Measurements from ENCODE around the gene THAP8.

The THAP8 gene

GRCh38 chr19:36028313-36029041 lies 25.6 kb downstream of the THAP8 start:
- DNase-seq = no peak

DNA sequence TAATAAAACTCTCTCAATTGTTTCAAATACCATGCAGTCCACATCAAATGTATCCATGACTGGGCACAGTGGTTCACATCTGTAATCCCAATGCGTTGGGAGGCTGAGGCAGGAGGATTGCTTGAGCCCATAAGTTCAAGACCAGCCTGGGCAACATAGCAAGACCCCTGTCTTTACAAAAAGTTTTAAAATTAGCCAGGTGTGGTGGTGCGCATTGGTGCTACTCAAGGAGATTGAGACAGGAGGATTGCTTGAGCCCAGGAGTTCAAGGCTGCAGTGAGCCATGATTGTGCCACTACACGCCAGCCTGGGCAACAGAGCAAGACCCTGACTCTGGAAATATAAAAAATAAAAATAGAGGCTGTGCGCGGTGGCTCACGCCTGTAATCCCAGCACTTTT lies 26.4 kb downstream of the THAP8 start:
- DNase-seq = no peak

DNA sequence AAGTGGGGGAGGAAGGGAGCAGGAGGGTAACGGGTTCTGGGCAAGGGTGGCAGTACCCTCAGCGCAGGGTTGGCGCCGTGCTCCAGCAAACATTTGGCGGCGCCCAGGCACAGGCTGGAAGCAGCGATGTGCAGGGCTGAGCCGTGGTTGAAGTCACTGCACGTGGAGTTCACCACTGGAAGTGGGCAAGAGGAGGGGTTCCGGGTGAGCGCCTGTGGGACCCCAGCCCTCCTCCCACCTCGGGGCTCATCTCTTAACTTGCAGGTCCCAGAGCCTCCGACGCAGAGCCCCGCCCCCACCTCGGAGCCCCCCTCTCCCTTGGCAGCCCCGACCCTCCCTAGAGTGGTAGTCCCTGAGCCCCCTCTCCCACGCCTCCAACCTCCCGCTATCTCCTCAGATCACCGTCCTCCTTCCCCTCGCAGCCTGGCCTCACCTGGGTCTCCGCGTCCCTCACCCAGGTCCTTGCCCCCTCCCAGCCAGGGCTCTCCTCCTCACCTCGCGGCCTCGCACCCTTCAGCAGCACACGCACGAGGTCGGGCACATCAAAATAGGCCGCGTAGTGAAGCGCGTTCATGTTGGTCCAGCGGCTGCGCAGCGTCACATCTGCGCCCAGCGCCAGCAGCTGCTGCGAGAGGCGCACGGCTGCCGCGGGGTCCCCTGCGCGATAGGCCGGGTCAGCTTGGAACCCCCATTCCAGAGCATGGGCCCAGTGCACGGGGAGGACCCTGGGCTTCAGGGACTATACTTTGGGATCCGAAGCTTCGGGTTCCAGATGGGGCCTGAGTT lies 27.8 kb downstream of the THAP8 start:
- no peak for DNase-seq

GRCh38 chr19:36025541-36025940 lies 28.5 kb downstream of the THAP8 start:
- no peak for DNase-seq

- DNase-seq = no peak
Observed at GRCh38 chr19:36023432-36023831, 30.7 kb downstream of the THAP8 start.

- DNase-seq = no peak
Observed at GRCh38 chr19:36019061-36019670, 34.9 kb downstream of the THAP8 start.

DNA sequence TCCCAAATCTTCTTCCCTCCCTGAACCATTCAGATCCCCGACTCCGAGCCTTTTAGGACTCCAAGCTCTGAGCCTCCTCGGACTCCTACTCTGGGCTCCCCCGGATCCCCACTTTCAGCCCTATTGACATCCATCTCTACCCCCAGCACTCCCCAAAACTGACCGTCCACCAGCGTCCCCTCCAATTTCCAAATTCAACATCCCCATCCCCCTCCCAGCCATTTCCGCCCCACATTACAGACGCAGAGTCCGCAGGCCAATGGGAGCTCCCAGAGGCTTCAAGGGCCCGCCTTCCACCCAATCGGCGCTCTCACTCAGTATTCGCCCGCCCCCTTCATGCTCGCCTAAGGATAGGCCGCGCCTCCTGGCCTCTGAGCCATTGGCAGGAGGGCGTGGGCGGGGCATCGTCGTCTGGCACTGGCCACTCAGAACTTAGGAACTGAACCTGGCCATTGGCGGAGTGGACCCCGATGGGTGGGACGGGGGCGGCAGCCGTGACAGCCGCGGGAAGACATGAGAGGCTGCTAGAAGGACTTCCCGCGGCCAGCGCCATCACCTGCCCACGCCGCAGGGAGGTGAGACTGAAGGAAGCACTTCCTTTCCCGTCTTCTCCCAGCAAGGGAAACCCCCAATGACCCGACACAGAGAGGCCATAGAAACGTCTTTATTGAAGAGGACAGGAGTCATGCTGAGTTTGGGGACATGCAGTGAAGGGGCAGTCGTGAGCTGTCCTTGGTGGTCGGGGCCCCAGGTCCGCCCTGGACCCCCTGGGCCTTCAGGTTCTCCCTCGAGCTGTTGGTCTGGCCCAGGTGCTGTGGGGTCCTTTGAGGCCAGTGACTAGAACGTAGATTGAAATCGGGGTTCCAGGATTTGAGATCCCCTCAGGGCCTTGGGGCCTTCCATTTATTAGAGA lies 39.8 kb downstream of the THAP8 start, which contains the start of gene ALKBH6:
Gene ALKBH6, minus strand, starts transcription at position 202 of the 913 bp plus-strand sequence. CDS start 816 bp downstream, outside the sequence.
- DNase-seq = peak; percentile 98 to 100 (median 99)

DNA sequence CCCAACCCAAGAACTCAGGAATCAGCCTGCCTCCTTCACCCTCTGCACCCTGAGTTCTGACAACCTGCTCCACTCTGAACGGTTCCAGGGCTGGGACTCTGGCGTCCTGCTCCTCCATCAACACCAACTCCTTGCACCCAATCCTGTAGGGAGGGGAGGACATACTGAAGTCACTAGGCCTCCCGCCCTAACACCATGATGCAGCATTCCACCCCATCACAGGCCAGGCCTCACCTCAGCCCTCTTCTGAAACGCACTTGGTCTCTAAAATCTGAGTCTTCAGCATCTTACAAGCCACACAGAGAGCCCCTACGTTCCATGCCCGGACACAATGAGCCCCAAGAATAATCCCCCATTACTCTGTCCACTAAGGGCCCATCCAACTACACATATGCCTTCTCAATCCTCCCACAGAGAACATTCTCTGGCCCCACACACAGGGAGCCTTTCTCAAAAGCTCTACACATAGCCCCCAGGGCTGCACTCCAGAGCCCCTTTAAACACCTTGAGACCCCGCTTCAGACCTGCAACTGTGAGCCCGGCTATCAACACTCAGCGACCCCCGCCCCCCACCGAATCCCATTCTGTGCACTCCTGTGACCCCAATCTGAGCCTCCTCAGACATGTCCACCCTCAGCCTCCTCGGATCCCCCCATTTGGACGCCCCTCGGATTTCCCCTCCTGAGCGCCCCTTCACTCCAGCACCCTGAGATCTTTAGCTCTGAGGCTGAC lies 40.6 kb downstream of the THAP8 start:
- DNase-seq = no peak

GRCh38 chr19:36010402-36010801 lies 43.7 kb downstream of the THAP8 start:
- no peak for DNase-seq

- DNase-seq = peak in 1 of 3 experiments; percentile 50
Observed at GRCh38 chr19:36009633-36010379, 44.3 kb downstream of the THAP8 start.

- DNase-seq = peak; percentile 54 to 65 (median 61)
Observed at GRCh38 chr19:36009220-36009619, 44.9 kb downstream of the THAP8 start.

- DNase-seq = peak in 1 of 3 experiments; percentile 63
Observed at GRCh38 chr19:36008336-36008978, 45.6 kb downstream of the THAP8 start, which contains the start of gene SYNE4. Gene SYNE4, minus strand, starts transcription at chr19:36008813. Its CDS starts 132 bp downstream, at chr19:36008681.

GRCh38 chr19:36006955-36007354 lies 47.1 kb downstream of the THAP8 start:
- DNase-seq = no peak

- DNase-seq = no peak
Observed at GRCh38 chr19:36003284-36003683, 50.8 kb downstream of the THAP8 start.

- DNase-seq = no peak
Observed at GRCh38 chr19:36001605-36002004, 52.5 kb downstream of the THAP8 start.

DNA sequence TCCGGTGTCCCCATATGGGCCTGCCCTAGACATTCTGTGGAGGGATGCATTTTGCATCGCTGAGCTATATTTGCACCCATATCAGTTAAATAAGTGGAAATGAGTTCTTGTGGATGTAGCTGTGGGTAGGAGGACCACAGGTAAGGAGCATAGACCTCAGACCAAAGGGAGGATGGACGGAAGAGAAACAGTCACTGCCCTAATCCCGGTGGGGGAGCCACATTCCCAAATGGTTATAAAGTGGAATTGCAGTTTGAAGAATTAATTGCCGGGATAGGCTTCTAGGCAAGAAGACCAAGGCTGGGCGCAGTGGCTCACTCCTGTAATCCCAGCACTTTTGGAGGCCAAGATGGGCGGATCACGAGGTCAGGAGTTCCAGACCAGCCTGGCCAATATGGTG lies 57.3 kb downstream of the THAP8 start:
- DNase-seq = no peak

DNA sequence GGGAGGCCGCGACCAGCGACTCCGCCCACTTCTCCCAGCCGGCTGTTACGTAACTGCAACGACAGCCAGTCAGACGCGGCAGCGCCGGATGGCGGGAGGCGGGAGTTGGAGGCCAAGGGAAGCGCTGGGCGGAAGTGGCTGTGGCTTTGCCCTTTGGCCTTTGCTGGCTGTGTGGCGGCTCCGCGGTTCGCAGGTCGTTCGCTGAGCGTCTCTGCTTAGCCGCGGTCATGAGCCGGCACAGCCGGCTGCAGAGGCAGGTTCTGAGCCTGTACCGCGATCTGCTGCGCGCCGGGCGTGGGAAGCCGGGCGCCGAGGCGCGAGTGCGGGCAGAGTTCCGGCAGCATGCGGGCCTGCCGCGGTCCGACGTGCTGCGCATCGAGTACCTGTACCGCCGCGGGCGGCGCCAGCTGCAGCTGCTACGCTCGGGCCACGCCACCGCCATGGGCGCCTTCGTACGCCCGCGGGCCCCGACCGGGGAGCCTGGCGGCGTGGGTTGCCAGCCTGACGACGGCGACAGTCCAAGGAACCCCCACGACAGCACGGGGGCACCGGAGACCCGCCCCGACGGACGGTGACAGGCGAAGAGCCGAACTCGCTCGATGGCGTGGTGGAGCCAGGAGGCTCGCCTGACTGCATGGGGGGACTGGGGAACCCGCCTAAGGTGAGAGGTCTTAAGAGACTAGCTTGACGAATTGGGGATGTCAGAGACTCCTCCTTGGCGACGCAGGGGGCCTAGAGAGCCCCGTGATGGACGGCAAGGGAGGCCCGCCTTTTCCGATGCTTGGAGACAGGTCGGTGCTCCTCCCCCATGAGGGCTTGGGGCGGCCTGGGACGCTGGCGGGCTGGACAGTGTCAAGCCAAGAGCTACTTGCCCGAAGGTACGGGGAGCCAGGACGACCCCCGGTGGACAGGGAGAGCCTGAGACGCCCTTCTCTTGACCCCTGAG lies 58.8 kb downstream of the THAP8 start, which contains the start of gene SDHAF1:
Gene SDHAF1, plus strand, starts transcription at position 141 of the 946 bp plus-strand sequence. Its CDS starts 87 bp downstream, at position 228.
- DNase-seq = peak; percentile 92 to 97 (median 95)

- DNase-seq = no peak
Observed at GRCh38 chr19:35993923-35994598, 60.0 kb downstream of the THAP8 start.
